Astrocyte of the cerebellum (primary cell): ENCODE measurements around the gene HIP1.

Experiments
- DNase-seq: peaks from one replicate; pipeline ENCODE4 v3.0.0-alpha.2; 2011; ENCODE audit warnings: low read depth
- H3K4me3 ChIP-seq: 2 replicates; pipeline ENCODE4 v1.5.1; 2011; ENCODE audit warnings: mild to moderate bottlenecking, low read depth, low read length, moderate library complexity
- CTCF ChIP-seq: IDR thresholded peaks from 2 replicates; pipeline ENCODE4 v1.5.1; 2012; ENCODE audit warnings: low read length, low read depth, moderate library complexity, mild to moderate bottlenecking; ENCODE audit errors: missing control alignments
- in situ Hi-C: cut with HindIII; loops from 2 replicates; pipeline ENCODE4 v1.10.0; 2017; ENCODE audit warnings: low sequenced_read_pairs

The HIP1 gene

DNA sequence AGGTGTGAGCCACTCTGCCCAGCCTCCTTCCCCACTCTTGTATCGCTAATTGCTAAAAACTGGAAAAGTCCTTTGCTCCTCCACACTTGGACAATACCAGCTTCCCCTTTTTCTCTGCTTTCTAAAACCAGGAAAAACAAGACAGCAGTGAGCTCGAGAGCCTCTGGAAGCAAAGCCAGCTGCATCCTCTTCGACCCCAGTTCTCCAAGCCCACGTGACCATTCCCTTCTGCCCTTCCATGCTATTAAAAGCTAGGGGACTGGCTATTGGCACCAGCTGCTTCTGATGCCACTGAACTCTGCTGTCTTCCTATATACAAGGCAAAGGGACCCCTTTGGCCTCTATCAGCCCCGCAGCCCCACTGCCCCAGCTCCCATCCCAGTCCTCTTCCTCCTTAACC lies 154.4 kb downstream of the HIP1 start:
- no peak for TF ChIP-seq CTCF
- no peak overlapping the region for H3K4me3 ChIP-seq
- DNase-seq: no peak
- in situ Hi-C loops: no loop called here

- no peak overlapping the region for H3K4me3 ChIP-seq
- in situ Hi-C loops: no loop called here
- TF ChIP-seq CTCF: no peak
- no peak for DNase-seq
Observed at GRCh38 chr7:75583255-75583654, 155.5 kb downstream of the HIP1 start.

DNA sequence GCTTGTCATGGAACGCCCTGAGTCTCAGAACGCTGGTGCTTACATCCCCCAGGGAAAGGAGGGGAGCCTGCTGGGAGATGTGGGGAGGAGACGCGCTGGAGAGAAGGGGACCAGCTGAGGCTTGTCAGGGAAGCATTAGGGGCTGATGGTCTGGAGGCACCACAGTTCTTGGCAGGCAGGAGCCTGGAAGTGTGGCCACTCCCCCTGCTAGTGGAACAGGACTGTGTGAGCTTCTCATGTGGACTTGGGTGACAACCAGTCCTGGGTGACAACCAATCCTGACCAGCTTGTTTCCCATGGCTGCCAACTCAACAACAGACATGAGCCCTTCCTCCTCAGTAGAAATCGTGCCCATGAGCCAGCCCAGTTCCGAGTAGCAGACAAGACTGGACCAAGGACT lies 158.8 kb downstream of the HIP1 start:
- no peak overlapping the region for H3K4me3 ChIP-seq
- TF ChIP-seq CTCF: no peak
- in situ Hi-C loops: no loop called here
- DNase-seq: no peak

DNA sequence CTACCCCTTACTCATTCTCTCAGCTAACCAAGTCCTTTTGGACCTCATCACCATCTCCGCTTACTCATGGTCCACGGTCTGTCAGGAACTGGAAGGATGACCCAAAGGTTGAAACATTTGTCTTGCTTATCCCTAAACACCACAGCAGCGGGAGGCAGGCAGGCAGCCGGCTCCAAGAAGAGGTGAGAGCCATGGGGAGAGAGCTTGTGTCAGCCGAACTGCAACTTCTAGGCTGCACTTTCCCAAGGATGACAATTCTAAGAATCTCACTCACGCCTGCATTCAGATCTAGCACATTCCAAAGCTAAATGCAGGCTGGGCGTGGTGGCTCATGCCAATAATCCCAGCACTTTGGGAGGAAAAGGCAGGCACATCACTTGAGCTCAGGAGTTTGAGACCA lies 160.7 kb downstream of the HIP1 start:
- TF ChIP-seq CTCF: no peak
- in situ Hi-C loops: no loop called here

GRCh38 chr7:75575488-75576121 lies 163.1 kb downstream of the HIP1 start:
- TF ChIP-seq CTCF: no peak
- no peak for DNase-seq
- no peak overlapping the region for H3K4me3 ChIP-seq
- in situ Hi-C loops: no loop called here

More for the DNA sequence above, 160.7 kb downstream of the HIP1 start:
- no peak overlapping the region for H3K4me3 ChIP-seq
- no peak for DNase-seq

GRCh38 chr7:75573477-75574019 lies 165.2 kb downstream of the HIP1 start:
- in situ Hi-C loops: no loop called here

More at GRCh38 chr7:75573477-75574019, 165.2 kb downstream of the HIP1 start:
- no peak for TF ChIP-seq CTCF
- no peak overlapping the region for H3K4me3 ChIP-seq
- DNase-seq: no peak
